COLO829 (cell line): ENCODE results near the gene TMEM139.
A peak's percentile ranks its signal among the peaks of the same experiment; 100 is the strongest.
"Not testable (repeated sequence)": the region's sequence is repeated elsewhere in the genome, so short reads cannot be mapped to it uniquely, and the experiment has no call there.

ENCODE experiments used
- DNase-seq: peaks from one replicate; pipeline ENCODE4 v3.0.0; 2012; ENCODE audit warnings: low spot score

The TMEM139 gene

GRCh38 chr7:143259765-143260164 is 25.0 kb upstream of the TMEM139 start:
- DNase-seq, result no peak

GRCh38 chr7:143261901-143262300 is 22.9 kb upstream of the TMEM139 start:
- DNase-seq, result no peak

- DNase-seq, result peak; percentile 92
Observed at GRCh38 chr7:143263266-143264195, 21.2 kb upstream of the TMEM139 start, which contains the start of gene GSTK1. Gene GSTK1 (plus strand): TSS chr7:143263441. CDS start chr7:143263514, 73 bp downstream.

- DNase-seq, result not testable (repeated sequence)
Observed at GRCh38 chr7:143264196-143264568, 20.6 kb upstream of the TMEM139 start.

- DNase-seq, result peak; percentile 90
Observed at GRCh38 chr7:143265017-143265693, 19.6 kb upstream of the TMEM139 start.

DNA sequence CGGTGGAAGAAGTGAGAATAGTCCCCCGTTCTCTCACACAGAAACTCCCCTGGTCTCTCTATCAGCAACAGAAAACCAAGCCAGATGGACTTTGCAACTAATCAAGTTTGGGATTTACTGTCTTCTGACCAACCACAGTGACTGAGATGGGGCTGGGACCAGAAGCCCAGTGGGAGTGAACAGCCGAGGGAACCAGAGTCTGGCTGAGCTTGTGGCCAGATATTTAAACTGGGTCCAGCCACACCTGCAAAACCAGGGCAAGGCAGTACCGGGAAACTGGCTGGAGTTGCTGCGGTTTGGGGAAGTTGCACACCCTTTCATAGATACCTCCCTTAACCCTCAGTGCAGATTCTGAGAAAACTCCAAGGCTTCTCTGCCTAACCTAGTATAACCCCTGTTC is 15.5 kb upstream of the TMEM139 start:
- DNase-seq, result no peak

GRCh38 chr7:143271240-143271639 is 13.5 kb upstream of the TMEM139 start:
- no peak for DNase-seq

- no peak for DNase-seq
Observed at GRCh38 chr7:143272871-143273270, 11.9 kb upstream of the TMEM139 start.

DNA sequence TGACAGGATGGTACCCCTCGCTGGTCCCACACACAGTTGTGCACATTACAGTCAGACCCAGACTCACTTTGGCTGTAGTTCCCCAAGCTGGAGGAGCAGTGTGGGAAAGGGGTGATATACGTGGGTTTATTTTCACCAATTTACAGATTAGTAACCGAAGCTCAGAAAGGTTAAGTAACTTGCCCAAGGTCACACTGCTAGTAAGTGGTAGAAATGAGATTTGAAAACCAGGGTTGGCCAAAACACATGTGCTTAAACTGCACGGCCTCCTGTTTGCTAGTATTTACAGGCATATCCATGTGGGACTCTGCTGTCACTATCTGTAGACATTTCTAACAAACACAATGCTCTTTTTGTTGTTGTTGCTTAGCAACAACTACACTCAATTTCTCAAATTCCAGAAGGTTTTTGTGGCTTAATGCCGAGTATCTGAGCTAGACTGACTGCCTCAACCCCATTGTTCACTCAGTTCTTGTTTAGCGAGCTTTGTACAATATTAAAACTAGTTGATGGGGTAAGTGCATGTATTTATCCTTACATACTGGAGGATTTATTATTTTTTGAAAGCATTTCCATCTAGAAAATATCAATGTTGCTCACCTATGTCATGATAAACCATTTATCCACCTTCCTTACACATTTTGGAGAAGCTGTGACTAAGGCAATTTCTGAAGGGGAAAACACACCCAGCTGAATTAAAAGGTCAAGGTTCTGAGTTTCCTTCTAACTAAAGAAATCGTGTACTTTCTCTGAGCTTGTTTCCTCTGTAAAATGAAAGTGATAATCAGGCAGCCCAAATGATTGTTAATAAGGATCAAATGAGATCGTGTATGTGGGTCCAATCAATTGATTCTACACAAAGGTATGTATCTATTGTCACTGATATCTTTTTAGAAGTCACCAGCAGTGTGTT is 5.3 kb upstream of the TMEM139 start:
- peak; percentile 98 for DNase-seq

- no peak for DNase-seq
Observed at GRCh38 chr7:143280160-143280559, 4.6 kb upstream of the TMEM139 start.

- DNase-seq, result no peak
Observed at GRCh38 chr7:143280566-143280965, 4.2 kb upstream of the TMEM139 start.

GRCh38 chr7:143281529-143281928 is 3.2 kb upstream of the TMEM139 start:
- no peak for DNase-seq

GRCh38 chr7:143282124-143282523 is 2.6 kb upstream of the TMEM139 start:
- no peak for DNase-seq

DNA sequence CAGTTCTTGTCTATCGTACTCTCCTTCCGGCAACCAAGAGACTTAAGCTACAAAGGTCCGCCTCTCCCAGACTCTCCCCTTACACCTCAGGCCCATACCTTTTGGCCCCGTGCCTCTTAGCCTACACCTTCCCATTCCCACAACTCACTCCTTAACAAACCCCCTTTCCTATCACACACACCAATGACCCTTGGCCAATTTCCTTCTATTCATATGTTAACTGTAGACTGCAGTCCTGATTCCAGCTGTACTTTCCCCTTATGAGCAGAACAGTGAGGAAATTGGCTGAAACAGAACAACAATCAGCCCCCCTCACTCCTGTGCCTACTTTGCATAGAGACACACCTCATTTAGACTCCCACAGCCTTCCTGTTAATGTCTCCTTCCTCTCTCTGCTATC is 1.4 kb upstream of the TMEM139 start:
- DNase-seq, result no peak

DNA sequence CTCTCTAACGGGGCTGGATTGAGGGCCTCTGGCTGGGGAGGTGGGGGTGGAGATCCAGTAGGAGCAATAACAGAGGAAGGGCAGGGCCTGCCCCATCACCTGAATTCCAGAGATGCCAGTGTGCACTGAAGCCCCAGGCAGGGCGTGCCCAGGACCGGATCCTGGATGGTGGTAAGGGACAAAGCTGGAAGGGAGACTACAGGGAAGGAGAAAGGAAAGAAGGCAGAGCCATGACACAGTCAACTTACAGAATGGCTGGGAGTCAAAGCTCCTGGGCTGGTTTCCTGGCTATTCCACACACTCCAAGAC is 666 bp downstream of the TMEM139 start:
- DNase-seq, result no peak

GRCh38 chr7:143285806-143286521 is 1.2 kb downstream of the TMEM139 start:
- DNase-seq, result peak; percentile 70

DNA sequence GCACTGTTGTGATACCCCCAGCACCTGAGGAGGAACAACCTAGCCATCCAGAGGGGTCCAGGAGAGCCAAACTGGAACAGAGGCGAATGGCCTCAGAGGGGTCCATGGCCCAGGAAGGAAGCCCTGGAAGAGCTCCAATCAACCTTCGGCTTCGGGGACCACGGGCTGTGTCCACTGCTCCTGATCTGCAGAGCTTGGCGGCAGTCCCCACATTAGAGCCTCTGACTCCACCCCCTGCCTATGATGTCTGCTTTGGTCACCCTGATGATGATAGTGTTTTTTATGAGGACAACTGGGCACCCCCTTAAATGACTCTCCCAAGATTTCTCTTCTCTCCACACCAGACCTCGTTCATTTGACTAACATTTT is 1.7 kb downstream of the TMEM139 start:
- DNase-seq, result no peak

GRCh38 chr7:143287339-143287934 is 2.7 kb downstream of the TMEM139 start:
- no peak for DNase-seq

DNA sequence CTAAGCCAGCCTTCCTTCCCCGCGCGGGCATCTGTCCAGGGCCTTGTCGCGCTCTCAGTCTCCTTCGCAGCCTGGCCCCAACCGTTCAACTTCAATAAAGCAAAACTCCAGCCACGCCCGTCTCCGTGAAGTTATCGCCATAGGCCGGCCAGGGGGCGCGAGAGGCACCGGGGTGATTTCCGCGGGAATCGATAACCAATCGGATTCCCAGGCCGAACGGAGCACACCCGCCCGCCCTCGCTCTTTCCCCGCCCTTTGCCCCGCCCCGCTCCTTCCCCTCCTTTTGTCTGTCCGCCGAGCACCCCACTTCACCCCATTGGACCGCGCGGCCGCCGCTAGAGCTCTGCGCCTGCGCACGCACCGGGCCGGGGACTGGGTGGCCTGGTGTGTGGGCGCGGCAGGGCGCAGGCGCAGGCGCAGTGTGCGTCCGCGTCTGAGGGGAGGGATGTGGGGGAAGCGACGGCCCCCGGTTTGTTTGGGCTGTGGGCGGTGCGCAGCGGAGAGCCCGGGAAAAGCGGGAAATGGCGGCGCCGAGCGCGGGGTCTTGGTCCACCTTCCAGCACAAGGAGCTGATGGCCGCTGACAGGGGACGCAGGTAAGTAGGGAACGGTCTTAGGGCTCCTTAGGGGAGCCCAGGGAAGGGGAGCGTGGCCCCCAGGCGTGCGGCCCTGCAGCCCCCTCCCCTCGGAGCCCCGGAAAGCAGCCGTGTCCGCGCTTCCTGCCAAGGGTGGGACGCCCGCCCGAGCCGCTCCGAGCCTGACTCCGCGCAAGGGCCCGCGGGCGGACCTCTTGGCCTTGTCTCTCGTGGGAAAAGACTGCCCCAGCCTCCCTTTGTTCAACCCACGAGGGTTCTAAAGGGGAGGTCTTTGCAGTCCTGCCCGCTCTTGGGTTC is 3.4 kb downstream of the TMEM139 start, which contains the start of gene CASP2:
CASP2 (plus strand) TSS at position 417 of the 892 bp plus-strand sequence; CDS start at position 522, 105 bp downstream.
- DNase-seq, result peak; percentile 100

GRCh38 chr7:143288836-143289235 is 4.1 kb downstream of the TMEM139 start:
- DNase-seq, result peak; percentile 50
